K562 (cell line): ENCODE data around the gene LPIN3. TPM values are rescaled to one million over a fixed set of nuclear protein-coding genes. Genes with fewer than 3 reads are reported as not detected.

Experiments
- ATAC-seq: fragments of 200-7000 bp; cut with Tn5 transposase; 3 replicates; pipeline ENCODE4 v1.9.1; 2020; ENCODE audit warnings: moderate library complexity
- BruUV-seq: library from RNA; stranded (reverse); fragments of 400-500 nt; replicated peaks from 2 replicates; lab custom pipeline; 2021; lab: Mats Ljungman, UMichigan
- CTCF ChIA-PET: fragments of 300-600 bp; formaldehyde crosslinking; extraction: SDS; loops from one replicate; lab custom pipeline; 2021; ENCODE audit warnings: low intra/inter-chr PET ratio; lab: Yijun Ruan, JAX
- POLR2A ChIA-PET: fragments of 300-600, 350-650 bp; sonication (Branson Sonifier 250); formaldehyde crosslinking; extraction: SDS; loops from one replicate; lab custom pipeline; 2021; ENCODE audit warnings: antibody characterized with exemption, inconsistent platforms; lab: Yijun Ruan, JAX
- DNase-seq, 4 experiments: peaks; one replicate each; pipeline versions ENCODE4 v3.0.0 to v3.0.0-alpha.2; 2011 to 2018; ENCODE audit warnings: low spot score in 3 of 4, mixed read lengths in 3 of 4; ENCODE audit errors: extremely low read depth in 1 of 4
- FAIRE-seq: peaks from 2 replicates; lab custom pipeline; 2011; peaks lifted over from hg19 to GRCh38; lab: Jason Lieb, UNC
- H2AFZ ChIP-seq: 2 replicates; pipeline ENCODE4 v1.6.0; 2011; ENCODE audit warnings: low read depth, low read length, control low read depth, inconsistent platforms
- H3K27ac ChIP-seq: fragments of 200-600 bp; 3 replicates; pipeline ENCODE4 v1.8.0; 2011; ENCODE audit warnings: low read depth, mild to moderate bottlenecking, control low read depth, inconsistent platforms, low read length, moderate library complexity, mixed read lengths; ENCODE audit errors: extremely low read depth
- H3K27me3 ChIP-seq, 2 experiments: fragments of 300-600 bp in 1 of 2; 2 replicates in 1 of 2; 3 replicates in 1 of 2; pipeline versions ENCODE4 v1.6.0 to v1.8.0; 2011; ENCODE audit warnings: inconsistent platforms in 2 of 2, low read length in 2 of 2, mild to moderate bottlenecking in 1 of 2, mixed read lengths in 1 of 2, moderate library complexity in 1 of 2; ENCODE audit not compliant: control insufficient read depth in 2 of 2, insufficient read depth in 2 of 2
- H3K36me3 ChIP-seq: fragments of 300-600 bp; 3 replicates; pipeline ENCODE4 v1.8.0; 2011; ENCODE audit warnings: mild to moderate bottlenecking, low read length, inconsistent platforms; ENCODE audit not compliant: control insufficient read depth, insufficient read depth
- H3K4me1 ChIP-seq, 2 experiments: fragments of 200-600 bp in 1 of 2; replicated peaks in 1 of 2; 2 replicates in 1 of 2; 3 replicates in 1 of 2; pipeline versions ENCODE4 v1.5.1 to v1.8.0; 2011; ENCODE audit warnings: inconsistent platforms in 2 of 2, low read length in 2 of 2, mild to moderate bottlenecking in 1 of 2, mixed read lengths in 1 of 2, moderate library complexity in 1 of 2; ENCODE audit not compliant: control insufficient read depth in 2 of 2, insufficient read depth in 2 of 2
- H3K4me2 ChIP-seq: 2 replicates; pipeline ENCODE4 v1.6.1; 2011; ENCODE audit warnings: low read length, control low read depth, inconsistent platforms, mixed read lengths; ENCODE audit not compliant: insufficient read depth
- H3K4me3 ChIP-seq: fragments of 200-600 bp; sonication (generic), shearing (Covaris generic); 2 replicates; pipeline ENCODE4 v1.5.1; 2016; ENCODE audit warnings: control low read depth, inconsistent platforms
- H3K79me2 ChIP-seq: fragments of 200-600 bp; 3 replicates; pipeline ENCODE4 v1.8.0; 2011; ENCODE audit warnings: low read length, inconsistent platforms; ENCODE audit not compliant: control insufficient read depth, insufficient read depth
- H3K9ac ChIP-seq, 2 experiments: 2 replicates each; pipeline versions ENCODE4 v1.6.0 to v1.6.1; 2011; ENCODE audit warnings: low read depth in 2 of 2, low read length in 2 of 2, control low read depth in 1 of 2, inconsistent platforms in 1 of 2, mild to moderate bottlenecking in 1 of 2, mixed read lengths in 1 of 2; ENCODE audit not compliant: insufficient read depth in 1 of 2
- H3K9me1 ChIP-seq: one replicate; pipeline ENCODE4 v1.6.0; 2011; ENCODE audit warnings: inconsistent platforms, mild to moderate bottlenecking, low read length, moderate library complexity; ENCODE audit not compliant: control insufficient read depth, insufficient read depth
- H3K9me3 ChIP-seq: replicated peaks from 2 replicates; pipeline ENCODE4 v1.5.1; 2011; ENCODE audit warnings: low read depth, low read length, inconsistent platforms; ENCODE audit not compliant: control insufficient read depth, insufficient read depth
- H4K20me1 ChIP-seq: replicated peaks from 2 replicates; pipeline ENCODE4 v1.6.1; 2011; ENCODE audit warnings: low read length, inconsistent platforms, mixed read lengths; ENCODE audit not compliant: control insufficient read depth, insufficient read depth
- CTCF ChIP-seq, 3 experiments: IDR thresholded peaks in 2 of 3; conservative IDR thresholded peaks in 1 of 3; 2 replicates each; pipeline ENCODE4 v1.5.1; 2011 to 2012; ENCODE audit warnings: low read length in 3 of 3, mild to moderate bottlenecking in 3 of 3, control low read depth in 2 of 3, improper control_type of control experiment in 1 of 3, inconsistent platforms in 1 of 3, low read depth in 1 of 3, mixed read lengths in 1 of 3, moderate library complexity in 1 of 3; ENCODE audit not compliant: insufficient read depth in 2 of 3
- RNF219 ChIP-seq: fragments of 250-450 bp; sonication (Bioruptor Pico); IDR thresholded peaks from 2 replicates; pipeline ENCODE4 v1.5.0; 2022; ENCODE audit warnings: mild to moderate bottlenecking
- WGBS: fragments of 100-300 bp; shearing (Covaris generic); methylation state at CpG from one replicate; pipeline ENCODE4 v1.1.6; 2016; ENCODE audit warnings: low coverage, mixed read lengths; ENCODE audit not compliant: insufficient coverage; ENCODE audit errors: missing lambda C conversion rate; 5-methylcytosine and 5-hydroxymethylcytosine counted together
- in situ Hi-C: fragments of 300-500 bp; cut with MboI; formaldehyde crosslinking; loops from 4 replicates; pipeline ENCODE4 v1.15.0; 2018; ENCODE audit warnings: inconsistent platforms, mixed read lengths
- intact Hi-C: fragments of 100-400 bp; cut with micrococcal nuclease; formaldehyde crosslinking; loops from 2 replicates; pipeline ENCODE4 v1.14.2; 2022
- polyA plus RNA-seq, 8 experiments: library from polyadenylated mRNA; depleted of rRNA in 4 of 8; stranded (reverse) in 5 of 8; unstranded in 3 of 8; fragments of >200 nt; fragmentation: Nextera tagmentation in 2 of 8; fragmentation: Illumina TruSeq in 1 of 8; extraction: Ambion mirVana in 2 of 8; extraction: Trizol in 1 of 8; gene quantifications; 2 replicates each; pipeline versions ENCODE4 v1.2.1 to v1.2.3, GENCODE V29; 2011 to 2014; ENCODE audit warnings: inconsistent platforms in 1 of 8, missing spikeins in 1 of 8
- total RNA-seq, 7 experiments: library from RNA; depleted of rRNA in 6 of 7; stranded (reverse); fragments of >200 nt in 6 of 7; fragmentation: Illumina TruSeq in 2 of 7; extraction: Trizol in 2 of 7; gene quantifications; 2 replicates each; pipeline versions ENCODE4 v1.2.1 to v1.2.3, GENCODE V29; 2011 to 2021; ENCODE audit warnings: low replicate concordance in 1 of 7

LPIN3 gene
- total and polyA plus RNA-seq, 9 of the 15 experiments (the other 6 are each of a cell fraction or from before 2014, with no cell fraction given): 2.2 to 10.4 (median 5.9) TPM

- no peaks in the 10 kb centered on the region for H3K27me3 ChIP-seq
- 30% methylated on average over 4 of the region's 4 CpGs for WGBS
- H3K9me1 ChIP-seq: no peaks in the 10 kb centered on the region
- H3K4me3 ChIP-seq: no peak overlapping the region
- POLR2A ChIA-PET: no interaction called here
- peak; percentile 84 for ATAC-seq
- H3K4me2 ChIP-seq: no peak overlapping the region
- DNase-seq: peak in 3 of 4 experiments; percentile 23 to 44 (median 39)
- BruUV-seq: no TSS peak
- no peaks in the 10 kb centered on the region; the same call in 1 of the 2 replicates for H4K20me1 ChIP-seq
- H3K9me3 ChIP-seq: no peaks in the 10 kb centered on the region
- in situ Hi-C loops: no loop called here
- H3K27ac ChIP-seq: no peak overlapping the region
- peaks cover 0 to 8% of the 10 kb centered on the region in 2 experiments; a peak in 1 of 5 replicates for H3K4me1 ChIP-seq
- no peaks in the 10 kb centered on the region for H3K79me2 ChIP-seq
- CTCF ChIA-PET: no interaction called here
- TF ChIP-seq CTCF (IDR thresholded peaks at IDR 0.05 in 2 of 3, conservative IDR thresholded peaks at IDR 0.05 in 1 of 3; ENCODE audit: insufficient read depth in 2 of 3, low read depth in 1 of 3, low read length in 3 of 3) (peak; percentile 21 to 34 (median 27); a peak in 4 of 6 replicates), RNF219 (CRISPR knock-in tag) (no peak)
- intact Hi-C loops: no loop called here
- H3K36me3 ChIP-seq: peaks cover 2% of the 10 kb centered on the region; the same call in 1 of the 3 replicates
- no peak for FAIRE-seq
- no peak overlapping the region for H2AFZ ChIP-seq
- no peak overlapping the region; a peak in 1 of 4 replicates for H3K9ac ChIP-seq
These were observed 11.5 kb downstream of the LPIN3 start for GRCh38 chr20:41352106-41352505.
